Kidney (tissue), 14 donors: ENCODE measurements around the gene MATR3. TPM values are rescaled to one million over a fixed set of nuclear protein-coding genes. Genes with fewer than 3 reads are reported as not detected.

Source experiments
- DNase-seq, 5 donors: peaks; one replicate each; pipeline ENCODE4 v3.0.0-alpha.2; 2013 to 2020
- FAIRE-seq: peaks from 2 replicates; lab custom pipeline; 2012; peaks lifted over from hg19 to GRCh38; lab: Jason Lieb, UNC
- H3K27ac ChIP-seq, 2 donors: one replicate each; pipeline ENCODE4 v1.7.0; 2013; ENCODE audit warnings: low read depth in 2 of 2, low read length in 2 of 2, inconsistent platforms in 1 of 2
- H3K27me3 ChIP-seq: one replicate; pipeline ENCODE4 v1.7.1; 2013; ENCODE audit warnings: low read length, inconsistent platforms; ENCODE audit not compliant: control insufficient read depth, insufficient read depth
- H3K36me3 ChIP-seq, 3 donors: one replicate each; pipeline versions ENCODE4 v1.7.0 to v1.7.1; 2013; ENCODE audit warnings: low read length in 3 of 3, control low read depth in 1 of 3, inconsistent platforms in 1 of 3; ENCODE audit not compliant: insufficient read depth in 3 of 3, control insufficient read depth in 2 of 3
- H3K4me1 ChIP-seq, 3 donors: one replicate each; pipeline versions ENCODE4 v1.7.0 to v1.7.1; 2013; ENCODE audit warnings: low read length in 3 of 3, inconsistent platforms in 1 of 3, low read depth in 1 of 3; ENCODE audit not compliant: control insufficient read depth in 2 of 3, insufficient read depth in 2 of 3
- H3K4me3 ChIP-seq, 3 donors: one replicate each; pipeline versions ENCODE4 v1.7.0 to v1.8.1; 2013; ENCODE audit warnings: low read length in 3 of 3, control low read depth in 1 of 3, inconsistent platforms in 1 of 3
- H3K9ac ChIP-seq, 3 donors: one replicate each; pipeline versions ENCODE4 v1.7.0 to v1.7.1; 2013; ENCODE audit warnings: low read length in 3 of 3, control low read depth in 1 of 3, inconsistent platforms in 1 of 3
- H3K9me3 ChIP-seq, 3 donors: one replicate each; pipeline versions ENCODE4 v1.7.0 to v1.7.1; 2013; ENCODE audit warnings: low read length in 3 of 3, control low read depth in 1 of 3, inconsistent platforms in 1 of 3; ENCODE audit not compliant: control insufficient read depth in 2 of 3, insufficient read depth in 1 of 3
- intact Hi-C: fragments of 100-400 bp; cut with DNase I; formaldehyde crosslinking; loops from one replicate; pipeline ENCODE4 v1.11.1; 2022
- polyA plus RNA-seq: library from polyadenylated mRNA; stranded (reverse); fragments of 350-450 nt; fragmentation: Illumina TruSeq; extraction: RNeasy Lipid Tissue Mini Kit (QIAGEN cat#74804); gene quantifications from one replicate; pipeline ENCODE4 v1.2.3, GENCODE V29; 2014; ENCODE audit warnings: low read depth, low replicate concordance; ENCODE audit not compliant: insufficient read depth
- total RNA-seq: library from RNA; stranded (reverse); fragmentation: NEBNext Ultra II Directional; extraction: Animal tissue kit (Norgen Biotek cat#: 25700); gene quantifications from one replicate; pipeline ENCODE4 v1.2.1, GENCODE V29; 2021
- TF ChIP-seq, protein P1 (sequence below): IDR thresholded peaks from 3 replicates; pipeline ENCODE4 v1.5.1; 2012; ENCODE audit warnings: mild to moderate bottlenecking, moderate library complexity, borderline replicate concordance; ENCODE audit not compliant: insufficient read depth; ENCODE audit errors: extremely low read depth
- donor health status: control.
- donor health status: control.
- donor health status: control.
- donor health status: control.
- donor health status: control.
- donor health status: DM: yes; HTN: yes; CAD: no.
- donor health status: Normal renal cell carcinoma (clear cell type).

Gene MATR3
- total and polyA plus RNA-seq, 2 donors from 2014 or later: 124 to 215 TPM

DNA sequence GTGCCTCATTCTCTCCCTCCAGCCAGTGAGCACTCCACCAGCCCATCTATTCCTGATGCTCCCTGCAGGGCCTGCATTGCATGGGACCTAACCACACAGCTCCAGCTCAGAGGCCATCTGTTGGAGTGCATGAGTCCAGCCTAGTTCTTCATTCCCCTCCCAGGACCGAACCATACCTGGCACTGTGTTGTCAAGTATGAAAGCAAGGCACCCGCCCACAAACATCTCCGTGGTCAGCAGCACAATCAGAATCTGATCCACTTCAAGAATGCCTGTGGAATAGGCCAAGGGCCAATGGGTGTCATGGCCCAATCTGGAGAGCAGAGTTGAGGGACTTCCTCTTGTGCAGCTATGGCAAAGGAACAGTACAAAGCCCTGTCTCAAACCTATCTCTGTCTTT is 83.7 kb downstream of the MATR3 start:
- no peaks in the 10 kb centered on the region for H3K9me3 ChIP-seq
- intact Hi-C loops: no loop called here
- FAIRE-seq (no peak), DNase-seq (no peak)
- TF ChIP-seq, protein P1, sequence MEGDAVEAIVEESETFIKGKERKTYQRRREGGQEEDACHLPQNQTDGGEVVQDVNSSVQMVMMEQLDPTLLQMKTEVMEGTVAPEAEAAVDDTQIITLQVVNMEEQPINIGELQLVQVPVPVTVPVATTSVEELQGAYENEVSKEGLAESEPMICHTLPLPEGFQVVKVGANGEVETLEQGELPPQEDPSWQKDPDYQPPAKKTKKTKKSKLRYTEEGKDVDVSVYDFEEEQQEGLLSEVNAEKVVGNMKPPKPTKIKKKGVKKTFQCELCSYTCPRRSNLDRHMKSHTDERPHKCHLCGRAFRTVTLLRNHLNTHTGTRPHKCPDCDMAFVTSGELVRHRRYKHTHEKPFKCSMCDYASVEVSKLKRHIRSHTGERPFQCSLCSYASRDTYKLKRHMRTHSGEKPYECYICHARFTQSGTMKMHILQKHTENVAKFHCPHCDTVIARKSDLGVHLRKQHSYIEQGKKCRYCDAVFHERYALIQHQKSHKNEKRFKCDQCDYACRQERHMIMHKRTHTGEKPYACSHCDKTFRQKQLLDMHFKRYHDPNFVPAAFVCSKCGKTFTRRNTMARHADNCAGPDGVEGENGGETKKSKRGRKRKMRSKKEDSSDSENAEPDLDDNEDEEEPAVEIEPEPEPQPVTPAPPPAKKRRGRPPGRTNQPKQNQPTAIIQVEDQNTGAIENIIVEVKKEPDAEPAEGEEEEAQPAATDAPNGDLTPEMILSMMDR: no peak
- H3K36me3 ChIP-seq: peaks cover 0 to 17% (median 2%) of the 10 kb centered on the region in 3 donors
- no peak overlapping the region for H3K27ac ChIP-seq
- H3K9ac ChIP-seq: no peak overlapping the region
- no peak overlapping the region for H3K4me3 ChIP-seq
- peaks cover 0 to 4% (median 0%) of the 10 kb centered on the region in 3 donors for H3K4me1 ChIP-seq
- no peaks in the 10 kb centered on the region for H3K27me3 ChIP-seq

DNA sequence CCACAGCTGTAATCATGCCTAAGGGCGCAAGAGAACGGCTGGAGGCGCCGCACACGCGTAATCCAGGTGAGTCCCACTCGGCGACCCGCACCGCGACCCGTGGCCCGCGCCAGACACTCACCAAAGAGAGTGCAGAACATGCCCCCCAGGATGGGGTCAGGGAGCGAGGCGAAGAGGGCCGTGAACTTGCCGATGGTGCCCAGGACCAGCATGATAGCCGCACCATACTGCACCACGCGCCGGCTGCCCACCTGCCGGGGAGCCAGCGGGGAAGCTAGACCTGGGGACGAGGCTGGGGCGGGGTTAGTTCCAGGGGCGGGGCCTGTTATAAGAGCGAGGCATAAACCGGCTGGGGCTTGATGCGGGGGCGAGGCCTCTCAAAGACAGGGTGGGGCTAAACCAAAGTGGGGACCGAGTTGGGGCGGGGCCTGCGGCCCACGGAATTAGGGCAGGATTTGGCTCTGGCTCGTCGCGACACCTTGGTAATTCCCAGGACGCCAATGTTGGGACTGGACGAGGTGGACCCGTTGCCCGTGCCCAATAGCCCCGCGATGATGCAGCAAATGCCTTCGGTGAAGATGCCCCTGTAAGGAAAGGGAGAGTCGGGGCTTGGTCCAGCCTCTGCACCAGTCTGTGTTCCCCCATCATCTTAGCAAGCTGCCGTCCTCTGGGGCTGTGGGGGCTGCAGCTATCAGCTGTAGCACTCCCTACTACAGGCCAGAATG is 84.7 kb downstream of the MATR3 start:
- H3K27ac ChIP-seq: no peak overlapping the region
- FAIRE-seq (no peak), DNase-seq (peak in 3 of 5 donors; percentile 31 to 73 (median 59))
- no peaks in the 10 kb centered on the region for H3K27me3 ChIP-seq
- intact Hi-C loops: no loop called here
- peaks cover 0 to 17% (median 2%) of the 10 kb centered on the region in 3 donors for H3K36me3 ChIP-seq
- no peak overlapping the region for H3K4me3 ChIP-seq
- no peak overlapping the region for H3K9ac ChIP-seq
- no peaks in the 10 kb centered on the region for H3K9me3 ChIP-seq
- TF ChIP-seq, protein P1: no peak
- peaks cover 0 to 5% (median 2%) of the 10 kb centered on the region in 3 donors for H3K4me1 ChIP-seq

DNA sequence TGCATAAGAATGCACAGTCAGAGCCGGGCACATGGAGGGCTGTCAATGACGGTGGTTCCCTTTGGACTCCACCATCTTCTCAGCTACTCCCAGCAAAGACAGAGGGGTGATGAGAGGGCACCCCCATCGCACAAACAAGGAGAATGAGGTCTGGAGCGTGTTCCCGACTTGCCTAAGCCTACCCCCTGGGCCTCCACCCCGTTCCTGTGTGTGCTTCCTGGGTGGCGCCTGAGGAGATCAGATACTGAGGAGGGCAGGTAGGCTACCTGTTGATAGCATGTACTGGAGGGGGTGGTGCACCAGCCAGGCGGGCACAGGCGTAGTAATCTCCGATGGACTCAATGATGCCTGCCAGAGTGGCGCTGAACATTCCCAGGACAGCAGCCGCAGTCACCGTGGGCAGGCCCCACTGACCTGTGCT is 85.4 kb downstream of the MATR3 start:
- FAIRE-seq (no peak), DNase-seq (no peak)
- TF ChIP-seq, protein P1: no peak
- Histone ChIP-seq H3K4me3 (no peak overlapping the region), H3K9me3 (no peaks in the 10 kb centered on the region), H3K36me3 (peaks cover 0 to 17% (median 0%) of the 10 kb centered on the region in 3 donors), H3K27ac (no peak overlapping the region), H3K9ac (no peak overlapping the region), H3K4me1 (peaks cover 0 to 12% (median 9%) of the 10 kb centered on the region in 3 donors), H3K27me3 (no peaks in the 10 kb centered on the region)
- intact Hi-C loops: no loop called here
